ENCODE data around the gene MICALL2. TPM values are rescaled to one million over a fixed set of nuclear protein-coding genes. Genes with fewer than 3 reads are reported as not detected.

The MICALL2 gene
- total RNA-seq, 1 donor from 2014 or later, result 13.9 TPM

DNA sequence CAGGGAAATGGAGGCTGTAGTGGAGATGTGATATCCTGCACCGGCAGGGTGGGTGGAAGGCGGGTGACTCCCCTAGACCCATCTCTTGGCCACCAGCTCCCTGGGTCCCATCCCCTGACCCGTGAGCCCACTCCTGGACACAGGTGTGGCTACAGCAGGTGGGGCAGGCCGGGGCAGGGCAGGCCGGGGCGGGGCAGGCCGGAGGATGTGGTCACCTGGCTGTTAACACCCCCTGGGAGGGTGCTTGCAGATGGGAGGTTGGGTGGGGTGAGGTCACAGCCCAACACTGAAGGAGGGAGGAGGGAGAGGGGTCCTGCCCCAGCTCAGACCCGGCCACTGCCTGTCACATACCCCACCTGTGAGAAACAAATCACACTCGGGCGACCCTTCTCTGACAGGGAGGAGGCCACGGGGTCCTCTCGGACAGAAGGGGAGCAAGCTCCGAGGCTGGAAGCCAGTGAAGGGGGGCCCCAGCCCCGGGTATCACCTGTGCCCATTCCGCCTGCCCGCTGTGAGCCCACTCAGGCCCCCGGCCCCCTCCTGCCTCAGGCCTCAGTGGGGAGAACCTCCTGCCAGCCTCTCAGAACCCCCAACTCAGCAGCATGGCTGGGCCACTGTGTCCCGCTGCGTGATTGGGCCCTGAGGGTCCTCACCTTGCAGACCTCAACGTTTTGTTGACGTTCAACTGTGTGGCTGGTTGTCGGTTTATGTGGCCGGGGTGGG lies 74.0 kb downstream of the MICALL2 start:
- DNase-seq (ENCODE audit: low spot score, unreplicated experiment), result no peak
- Mint-ChIP-seq H3K36me3 (ENCODE audit: insufficient read depth) (no peaks in the 10 kb centered on the region), H3K27ac (no peak overlapping the region), H3K27me3 (peaks cover 40% of the 10 kb centered on the region), H3K9me3 (ENCODE audit: low read depth) (no peaks in the 10 kb centered on the region), H3K4me1 (ENCODE audit: low read depth) (no peaks in the 10 kb centered on the region), H3K4me3 (ENCODE audit: low read depth) (no peak overlapping the region)
- TF ChIP-seq CTCF (IDR thresholded peaks at IDR 0.05; ENCODE audit: unreplicated experiment), result no peak

Other genes with a start within 250 kb of the MICALL2 start
- gene UNCX, start 226.6 kb downstream of the MICALL2 start, total RNA-seq, result not detected in 2 replicates
- gene INTS1, start 44.9 kb upstream of the MICALL2 start, total RNA-seq, result 145 and 150 TPM in 2 replicates
- gene MAFK, start 71.2 kb upstream of the MICALL2 start, total RNA-seq, result 21.5 and 26.2 TPM in 2 replicates
- gene TMEM184A, start 96.7 kb upstream of the MICALL2 start, total RNA-seq, result 7.4 and 8.6 TPM in 2 replicates
- 29.1 and 32.1 TPM in 2 replicates for gene PSMG3, start 110.6 kb upstream of the MICALL2 start, total RNA-seq
- 12.3 and 12.9 TPM in 2 replicates for gene ELFN1, start 210.8 kb upstream of the MICALL2 start, total RNA-seq